ENCODE results near the gene NEU3.
"Not testable (repeated sequence)": the region's sequence is repeated elsewhere in the genome, so short reads cannot be mapped to it uniquely, and the experiment has no call there.

Gene NEU3

GRCh38 chr11:75028724-75029123 is 40.0 kb downstream of the NEU3 start:
- in situ Hi-C loops (cut with MboI; ENCODE audit: low sequenced_read_pairs): no loop called here

DNA sequence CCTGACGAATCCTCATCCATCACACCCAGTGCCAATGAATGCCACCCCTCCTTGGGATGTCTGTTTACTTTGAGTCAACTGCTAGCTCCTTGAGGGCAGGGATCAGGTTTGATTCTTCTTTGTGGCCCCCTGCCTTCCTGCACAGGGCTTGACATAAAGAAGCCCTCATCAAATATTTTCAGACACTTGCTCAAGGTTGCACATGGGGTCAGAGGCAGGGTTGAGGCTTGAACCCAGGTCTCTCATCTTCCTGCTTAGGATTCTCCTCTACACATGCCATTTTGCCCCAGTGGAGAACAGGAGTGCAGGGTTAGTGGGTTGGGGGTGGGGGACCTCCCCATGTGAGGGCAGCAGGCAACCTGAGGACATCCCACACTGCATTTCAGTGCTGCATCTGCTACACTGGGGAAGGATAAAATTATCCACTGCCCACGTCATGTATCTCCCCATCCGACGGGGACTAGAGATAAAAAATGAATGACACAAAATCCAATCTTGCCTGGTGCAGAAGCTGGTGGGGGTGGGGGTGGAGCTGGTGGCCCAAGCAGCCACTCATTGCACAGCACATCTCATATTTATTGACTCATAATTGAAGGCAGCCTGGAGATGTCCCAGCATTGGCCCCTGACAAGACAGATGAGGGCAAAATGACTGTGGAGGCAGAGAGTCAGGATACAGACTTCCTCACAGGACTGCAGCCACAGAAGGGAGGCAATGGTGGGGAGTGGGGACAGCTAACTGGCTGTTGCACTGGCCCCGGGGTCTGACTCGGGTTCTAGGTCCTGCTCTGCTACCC is 41.3 kb downstream of the NEU3 start:
- in situ Hi-C loops (cut with MboI; ENCODE audit: low sequenced_read_pairs): no loop called here

GRCh38 chr11:75031224-75031753 is 42.6 kb downstream of the NEU3 start:
- in situ Hi-C loops (cut with MboI; ENCODE audit: low sequenced_read_pairs): no loop called here

- in situ Hi-C loops (cut with MboI; ENCODE audit: low sequenced_read_pairs): no loop called here
Observed at GRCh38 chr11:75031771-75032549, 43.2 kb downstream of the NEU3 start.

DNA sequence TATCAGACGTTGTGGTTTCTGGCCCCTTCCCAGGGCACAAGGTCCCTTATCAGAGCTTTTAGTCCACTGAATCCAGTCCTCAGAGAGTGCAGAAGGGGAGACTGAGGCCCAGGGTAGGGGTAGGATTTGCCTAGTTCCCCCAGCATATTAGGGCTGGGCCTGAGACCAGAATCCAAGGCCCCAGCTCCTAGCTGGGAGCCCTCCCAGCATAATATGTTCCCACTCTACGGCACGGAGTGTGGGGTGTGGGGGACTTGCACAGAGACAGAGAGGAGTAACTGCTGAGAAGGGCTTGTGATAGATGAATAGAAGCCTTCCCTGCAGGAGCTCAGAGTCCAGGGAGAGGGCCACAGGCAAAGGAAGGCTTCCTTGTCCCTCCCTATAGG is 43.8 kb downstream of the NEU3 start:
- in situ Hi-C loops (cut with MboI; ENCODE audit: low sequenced_read_pairs): no loop called here

- in situ Hi-C loops (cut with MboI; ENCODE audit: low sequenced_read_pairs): no loop called here
Observed at GRCh38 chr11:75033916-75034315, 45.2 kb downstream of the NEU3 start.

GRCh38 chr11:75035256-75035655 is 46.5 kb downstream of the NEU3 start:
- in situ Hi-C loops (cut with MboI; ENCODE audit: low sequenced_read_pairs): no loop called here

GRCh38 chr11:75035911-75036565 is 47.3 kb downstream of the NEU3 start:
- in situ Hi-C loops (cut with MboI; ENCODE audit: low sequenced_read_pairs): no loop called here

GRCh38 chr11:75040167-75040770 is 51.5 kb downstream of the NEU3 start:
- in situ Hi-C loops (cut with MboI; ENCODE audit: low sequenced_read_pairs): no loop called here

GRCh38 chr11:75041263-75041662 is 52.5 kb downstream of the NEU3 start:
- in situ Hi-C loops (cut with MboI; ENCODE audit: low sequenced_read_pairs): no loop called here

GRCh38 chr11:75041821-75042220 is 53.1 kb downstream of the NEU3 start:
- in situ Hi-C loops (cut with MboI; ENCODE audit: low sequenced_read_pairs): not testable (repeated sequence)

DNA sequence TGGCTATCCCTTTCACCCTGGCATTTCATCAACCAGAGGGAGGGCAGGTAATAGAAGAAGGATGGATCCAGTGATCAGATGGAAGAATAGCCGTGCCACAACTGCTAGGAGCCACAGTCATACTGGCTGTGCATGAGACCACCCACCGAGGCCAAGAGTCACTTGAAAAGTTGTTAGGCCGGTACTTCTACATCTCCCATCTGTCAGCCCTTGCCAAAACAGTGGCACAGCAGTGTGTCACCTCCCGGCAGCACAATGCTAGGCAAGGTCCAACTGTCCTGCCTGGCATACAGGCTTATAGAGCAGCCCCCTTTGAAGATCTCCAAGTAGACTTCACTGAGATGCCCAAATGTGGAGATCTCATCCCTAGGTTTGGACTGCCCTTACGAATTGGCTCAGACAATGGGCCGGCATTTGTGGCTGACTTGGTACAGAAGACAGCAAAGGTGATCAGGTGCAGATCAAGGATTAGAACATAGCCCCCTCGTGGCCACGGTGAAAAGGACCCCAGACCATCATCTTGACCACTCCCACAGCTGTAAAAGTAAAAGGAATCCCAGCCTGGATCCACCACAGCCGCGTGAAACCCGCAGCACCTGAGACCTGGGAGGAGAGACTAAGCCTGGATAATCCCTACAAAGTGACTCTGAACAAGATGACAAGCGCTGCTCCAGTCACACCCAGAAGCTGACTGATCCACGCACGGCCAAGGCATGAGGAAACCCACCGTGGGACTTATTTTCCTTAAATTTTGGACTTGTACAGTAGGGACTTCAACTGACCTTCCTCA is 55.8 kb downstream of the NEU3 start:
- in situ Hi-C loops (cut with MboI; ENCODE audit: low sequenced_read_pairs): not testable (repeated sequence)

DNA sequence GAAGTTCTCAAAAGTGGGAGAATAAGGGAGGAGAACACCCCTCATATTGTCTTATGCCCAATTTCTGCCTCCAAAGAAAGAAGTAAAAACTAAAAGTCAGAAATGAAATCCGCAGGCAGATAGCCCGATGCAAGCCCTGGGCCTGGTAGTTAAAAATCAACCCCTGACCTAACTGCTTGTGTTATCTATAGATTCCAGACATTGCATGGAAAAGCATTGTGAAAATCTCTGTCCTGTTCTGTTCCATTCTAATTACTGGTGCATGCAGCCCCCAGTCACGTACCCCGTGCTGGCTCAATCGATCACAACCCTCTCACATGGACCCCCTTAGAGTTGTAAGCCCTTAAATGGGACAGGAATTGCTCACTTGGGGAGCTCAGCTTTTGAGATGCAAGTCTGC is 57.9 kb downstream of the NEU3 start:
- in situ Hi-C loops (cut with MboI; ENCODE audit: low sequenced_read_pairs): not testable (repeated sequence)

DNA sequence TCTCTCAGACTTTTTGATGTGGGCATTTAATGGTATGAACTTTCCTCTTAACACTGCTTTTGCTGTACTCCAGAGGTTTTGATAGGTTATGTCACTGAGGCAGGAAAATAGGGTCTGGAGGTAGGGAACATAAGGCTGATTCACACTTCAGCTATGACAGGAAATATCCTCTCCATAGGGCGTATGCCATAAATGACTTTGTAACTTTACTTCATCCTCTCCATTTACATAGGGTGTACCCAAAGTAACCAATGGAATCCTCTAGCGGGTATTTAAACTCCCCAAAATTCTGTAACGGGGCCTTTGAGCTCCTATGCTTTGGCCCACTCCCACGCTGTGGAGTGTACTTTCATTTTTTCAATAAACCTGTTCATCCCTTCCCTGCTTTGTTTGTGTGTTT is 58.5 kb downstream of the NEU3 start:
- in situ Hi-C loops (cut with MboI; ENCODE audit: low sequenced_read_pairs): no loop called here

DNA sequence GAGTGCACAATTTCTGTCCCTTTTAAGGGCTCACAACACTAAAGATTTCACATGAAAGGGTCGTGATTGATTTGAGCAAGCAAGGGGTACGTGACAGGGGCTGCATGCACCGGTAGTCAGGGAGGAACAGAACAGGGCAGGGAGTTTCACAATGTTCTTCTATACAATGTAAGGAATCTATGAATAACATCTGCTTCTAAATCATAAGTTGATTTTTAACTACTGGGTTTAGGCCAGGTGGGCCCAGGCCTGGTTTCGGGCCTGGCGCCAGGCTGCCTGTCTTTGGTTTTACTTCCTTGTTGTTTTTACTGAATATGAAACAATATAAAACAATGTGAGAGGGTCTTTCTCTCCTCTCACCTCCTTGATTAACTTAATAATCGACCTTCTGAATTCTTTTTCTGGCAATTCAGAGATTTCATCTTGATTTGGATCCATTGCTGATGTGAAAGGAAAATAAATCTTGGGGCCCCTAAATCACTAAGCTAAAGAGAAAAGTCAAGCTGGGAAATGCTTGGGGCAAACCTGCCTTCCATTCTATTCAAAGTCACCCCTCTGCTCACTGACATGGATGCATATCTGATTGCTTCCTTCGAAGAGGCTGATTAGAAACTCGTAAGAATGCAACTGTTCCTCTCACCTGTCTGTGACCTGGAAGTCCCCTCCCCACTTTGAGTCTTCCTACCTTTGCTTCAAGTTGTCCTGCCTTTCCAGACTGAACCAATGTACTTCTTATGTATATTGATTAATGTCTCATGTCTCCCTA is 61.0 kb downstream of the NEU3 start:
- in situ Hi-C loops (cut with MboI; ENCODE audit: low sequenced_read_pairs): not testable (repeated sequence)

GRCh38 chr11:75050516-75050915 is 61.8 kb downstream of the NEU3 start:
- in situ Hi-C loops (cut with MboI; ENCODE audit: low sequenced_read_pairs): no loop called here

DNA sequence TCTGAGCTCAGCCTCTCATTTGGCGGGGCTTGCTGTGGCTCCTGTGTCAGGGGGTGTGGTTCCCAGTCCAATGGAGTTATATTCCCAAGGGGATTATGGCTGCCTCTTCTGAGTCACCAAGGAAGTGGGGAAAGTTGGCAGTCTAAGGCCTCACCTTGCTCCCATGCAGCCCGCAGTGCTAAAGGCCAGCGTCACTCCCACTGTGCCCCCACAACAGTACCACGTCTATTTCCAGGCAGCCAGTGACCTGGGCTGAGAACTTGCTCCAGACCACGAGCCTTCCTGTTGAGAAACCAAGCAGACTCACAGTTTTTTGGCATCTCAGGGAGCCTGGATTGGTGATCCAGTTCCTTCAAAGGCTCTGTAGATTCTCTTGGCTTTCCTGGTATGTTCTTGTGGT is 62.3 kb downstream of the NEU3 start:
- in situ Hi-C loops (cut with MboI; ENCODE audit: low sequenced_read_pairs): no loop called here

DNA sequence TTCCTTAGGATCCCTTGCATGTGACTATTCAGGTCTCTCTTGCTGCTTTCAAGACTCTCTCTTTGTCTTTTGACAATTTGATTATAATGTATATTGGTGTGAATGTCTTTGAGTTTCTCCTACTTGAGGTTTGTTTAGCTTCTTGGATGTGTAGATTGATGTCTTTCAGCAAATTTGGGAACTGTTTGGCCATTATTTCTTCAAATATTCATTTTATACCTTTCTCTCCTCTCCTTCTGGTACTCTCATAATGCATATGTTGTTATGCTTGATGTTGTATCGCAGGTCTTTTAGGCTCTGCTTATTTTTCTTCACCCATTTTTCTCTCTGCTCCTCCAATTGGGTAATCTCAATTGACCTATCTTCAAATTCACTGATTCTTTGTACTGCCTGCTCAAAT is 63.7 kb downstream of the NEU3 start:
- in situ Hi-C loops (cut with MboI; ENCODE audit: low sequenced_read_pairs): no loop called here

DNA sequence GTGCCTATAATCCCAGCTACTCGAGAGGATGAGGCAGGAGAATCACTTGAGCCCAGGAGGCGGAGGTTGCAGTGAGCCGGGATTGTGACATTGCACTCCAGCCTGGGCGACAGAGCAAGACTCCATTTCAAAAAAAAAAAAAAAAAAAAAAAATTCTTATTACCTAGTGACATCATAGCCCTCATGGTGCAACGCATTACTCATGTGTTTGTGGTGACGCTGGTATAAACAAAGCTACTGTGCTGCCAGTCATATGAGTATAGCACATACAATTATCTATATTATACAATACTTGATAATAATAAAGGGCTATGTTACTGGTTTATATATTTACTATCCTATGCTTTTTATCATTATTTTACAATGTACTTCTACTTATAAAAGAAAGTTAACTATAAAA is 66.8 kb downstream of the NEU3 start:
- in situ Hi-C loops (cut with MboI; ENCODE audit: low sequenced_read_pairs): no loop called here

DNA sequence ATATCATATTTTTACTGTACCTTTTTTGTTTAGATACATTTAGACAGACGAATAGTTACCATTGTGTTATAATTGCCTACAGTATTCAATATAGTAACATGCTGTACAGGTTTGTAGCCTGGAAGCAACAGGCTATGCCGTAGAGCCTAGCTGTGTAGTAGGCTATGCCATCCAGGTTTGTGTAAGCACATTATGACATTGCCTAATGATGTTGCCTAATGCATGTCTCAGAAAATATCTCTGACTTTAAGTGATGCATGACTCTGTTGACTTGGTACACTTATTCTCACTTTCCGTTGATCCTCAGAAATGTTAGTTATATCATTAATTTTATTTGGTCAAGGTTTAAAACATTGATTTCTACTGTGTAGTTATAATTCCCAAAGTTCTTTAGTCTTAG is 68.1 kb downstream of the NEU3 start:
- in situ Hi-C loops (cut with MboI; ENCODE audit: low sequenced_read_pairs): no loop called here

Data from HL-60/S4 treated with retinoic acid at 250 ng/mL for 4 days and 3 days (cell line).